CD4-positive, alpha-beta T cell treated with Interleukin-15 for 1 hour (primary cell): Measurements from ENCODE around the gene PLCB2.

Experiments
- DNase-seq: peaks from one replicate; pipeline ENCODE4 v3.0.0-alpha.2; 2020

Gene PLCB2

GRCh38 chr15:40340038-40340739 is 32.5 kb upstream of the PLCB2 start:
- no peak for DNase-seq

GRCh38 chr15:40339621-40339945 is 31.8 kb upstream of the PLCB2 start:
- no peak for DNase-seq

GRCh38 chr15:40338921-40339620 is 31.3 kb upstream of the PLCB2 start:
- no peak for DNase-seq

GRCh38 chr15:40338041-40338657 is 30.4 kb upstream of the PLCB2 start:
- peak; percentile 80 for DNase-seq

GRCh38 chr15:40337597-40337996 is 29.9 kb upstream of the PLCB2 start:
- DNase-seq = no peak

GRCh38 chr15:40336744-40337122 is 29.0 kb upstream of the PLCB2 start:
- DNase-seq = peak; percentile 47

- no peak for DNase-seq
Observed at GRCh38 chr15:40335938-40336743, 28.4 kb upstream of the PLCB2 start.

- DNase-seq = no peak
Observed at GRCh38 chr15:40334941-40335795, 27.4 kb upstream of the PLCB2 start.

- DNase-seq = no peak
Observed at GRCh38 chr15:40334541-40334940, 26.8 kb upstream of the PLCB2 start.

GRCh38 chr15:40333922-40334492 is 26.3 kb upstream of the PLCB2 start:
- DNase-seq = peak; percentile 75

GRCh38 chr15:40332113-40332781 is 24.5 kb upstream of the PLCB2 start:
- no peak for DNase-seq

- no peak for DNase-seq
Observed at GRCh38 chr15:40331637-40332036, 23.9 kb upstream of the PLCB2 start.

- DNase-seq = no peak
Observed at GRCh38 chr15:40331026-40331425, 23.3 kb upstream of the PLCB2 start.

- DNase-seq = peak; percentile 22
Observed at GRCh38 chr15:40330368-40330836, 22.7 kb upstream of the PLCB2 start.

GRCh38 chr15:40329804-40330203 is 22.1 kb upstream of the PLCB2 start:
- DNase-seq = no peak

- no peak for DNase-seq
Observed at GRCh38 chr15:40328751-40329150, 21.0 kb upstream of the PLCB2 start.

GRCh38 chr15:40328176-40328575 is 20.4 kb upstream of the PLCB2 start:
- no peak for DNase-seq

- DNase-seq = peak; percentile 11
Observed at GRCh38 chr15:40327457-40327856, 19.7 kb upstream of the PLCB2 start.

- DNase-seq = no peak
Observed at GRCh38 chr15:40325700-40326099, 18.0 kb upstream of the PLCB2 start.

- DNase-seq = no peak
Observed at GRCh38 chr15:40325188-40325587, 17.5 kb upstream of the PLCB2 start.
